Activated CD8-positive, alpha-beta T cell treated with anti-CD3 and anti-CD28 coated beads for 36 hours (primary cell): ENCODE measurements around the gene HUNK. TPM values are rescaled to one million over a fixed set of nuclear protein-coding genes. Genes with fewer than 3 reads are reported as not detected.
"Not testable (repeated sequence)": the region's sequence is repeated elsewhere in the genome, so short reads cannot be mapped to it uniquely, and the experiment has no call there.

ENCODE experiments used
- ATAC-seq: fragments of 200-7000 bp; cut with Tn5 transposase; one replicate; pipeline ENCODE4 v1.10.0; 2021; ENCODE audit warnings: mild to moderate bottlenecking, moderate library complexity
- CTCF ChIA-PET: fragments of 350-600 bp; sonication (Branson Sonifier 250); formaldehyde crosslinking; loops from one replicate; lab custom pipeline; 2021; ENCODE audit warnings: antibody characterized with exemption; lab: Charles Lee
- POLR2A ChIA-PET: fragments of 350-600 bp; sonication (Branson Sonifier 250); formaldehyde crosslinking; loops from one replicate; lab custom pipeline; 2021; ENCODE audit warnings: antibody characterized with exemption; lab: Charles Lee
- DNase-seq: peaks from one replicate; pipeline ENCODE4 v3.0.0-alpha.2; 2020
- H3K27ac Mint-ChIP-seq: one replicate; pipeline ENCODE4 v1.8.0; 2021; ENCODE audit warnings: mild to moderate bottlenecking, mixed read lengths
- H3K27me3 Mint-ChIP-seq: one replicate; pipeline ENCODE4 v1.8.0; 2021; ENCODE audit warnings: mixed read lengths
- H3K36me3 Mint-ChIP-seq: one replicate; pipeline ENCODE4 v1.8.0; 2021; ENCODE audit warnings: low read depth, mixed read lengths
- H3K4me1 Mint-ChIP-seq: one replicate; pipeline ENCODE4 v1.8.0; 2021; ENCODE audit warnings: low read depth, mixed read lengths
- H3K4me3 Mint-ChIP-seq: one replicate; pipeline ENCODE4 v1.8.0; 2021; ENCODE audit warnings: mild to moderate bottlenecking, moderate library complexity, mixed read lengths
- H3K9me3 Mint-ChIP-seq: one replicate; pipeline ENCODE4 v1.8.0; 2021; ENCODE audit warnings: mixed read lengths
- CTCF ChIP-seq: fragments of 200-600 bp; IDR thresholded peaks from one replicate; pipeline ENCODE4 v1.8.0; 2022; ENCODE audit warnings: antibody characterized with exemption, mild to moderate bottlenecking
- intact Hi-C: fragments of 100-400 bp; cut with micrococcal nuclease; formaldehyde crosslinking; loops from one replicate; pipeline ENCODE4 v1.10.0; 2022
- total RNA-seq, 2 experiments: library from RNA; stranded (reverse); gene quantifications; one replicate each; pipeline ENCODE4 v1.2.3, GENCODE V29; 2021

The HUNK gene
- total RNA-seq, 2 experiments from 2014 or later, result 0.20 to 0.27 TPM

GRCh38 chr21:31866077-31866511 lies 6.7 kb upstream of the HUNK start:
- H3K27me3 Mint-ChIP-seq, result peaks cover 16% of the 10 kb centered on the region
- DNase-seq, result peak; percentile 87

GRCh38 chr21:31869750-31870149 lies 3.1 kb upstream of the HUNK start:
- ATAC-seq, result no peak
- CTCF ChIA-PET, result no interaction called here
- POLR2A ChIA-PET, result no interaction called here

More at GRCh38 chr21:31866077-31866511, 6.7 kb upstream of the HUNK start:
- TF ChIP-seq CTCF, result peak; percentile 91
- no peaks in the 10 kb centered on the region for H3K36me3 Mint-ChIP-seq
- POLR2A ChIA-PET, result no interaction called here
- CTCF ChIA-PET, result interaction anchor here (0.6 to 2.2 kb wide), 24 partner anchors 9 to 714 kb away, joined by 3 to 17 read pairs (median 3); partner anchors contain the start of gene MIS18A
- H3K4me3 Mint-ChIP-seq, result no peak overlapping the region
- no peaks in the 10 kb centered on the region for H3K4me1 Mint-ChIP-seq
- peak; percentile 89 for ATAC-seq
- H3K27ac Mint-ChIP-seq, result no peak overlapping the region
- intact Hi-C loops, result loop anchor here (5.0 kb wide), 1 partner anchor 391 kb away; no protein-coding TSS in a partner anchor
- H3K9me3 Mint-ChIP-seq, result no peaks in the 10 kb centered on the region

GRCh38 chr21:31870472-31871193 lies 2.2 kb upstream of the HUNK start:
- ChIA-PET CTCF (interaction anchor here (1.4 kb wide), 1 partner anchor 75 kb away, joined by 3 read pairs; no protein-coding TSS in a partner anchor), POLR2A (no interaction called here)
- H3K27ac Mint-ChIP-seq, result no peak overlapping the region
- DNase-seq (no peak), ATAC-seq (no peak)
- H3K4me1 Mint-ChIP-seq, result peaks cover 6% of the 10 kb centered on the region
- no peaks in the 10 kb centered on the region for H3K36me3 Mint-ChIP-seq
- intact Hi-C loops, result no loop called here
- H3K4me3 Mint-ChIP-seq, result no peak overlapping the region
- no peak for TF ChIP-seq CTCF
- H3K9me3 Mint-ChIP-seq, result no peaks in the 10 kb centered on the region
- H3K27me3 Mint-ChIP-seq, result peaks cover 38% of the 10 kb centered on the region

More at GRCh38 chr21:31869750-31870149, 3.1 kb upstream of the HUNK start:
- Mint-ChIP-seq H3K27ac (no peak overlapping the region), H3K36me3 (no peaks in the 10 kb centered on the region), H3K4me3 (no peak overlapping the region), H3K4me1 (peaks cover 6% of the 10 kb centered on the region), H3K9me3 (no peaks in the 10 kb centered on the region), H3K27me3 (peaks cover 31% of the 10 kb centered on the region)
- no peak for TF ChIP-seq CTCF
- intact Hi-C loops, result loop anchor here (5.0 kb wide), 1 partner anchor 388 kb away; no protein-coding TSS in a partner anchor
- DNase-seq, result no peak

- ATAC-seq, POLR2A ChIA-PET, H3K4me3 Mint-ChIP-seq, H3K9me3 Mint-ChIP-seq, DNase-seq, H3K4me1 Mint-ChIP-seq, H3K27ac Mint-ChIP-seq, intact Hi-C loops, H3K36me3 Mint-ChIP-seq: not testable (repeated sequence)
- peaks cover 43% of the 10 kb centered on the region for H3K27me3 Mint-ChIP-seq
- CTCF ChIA-PET, result interaction anchor here (1.3 to 1.4 kb wide), 2 partner anchors 18 to 75 kb away, joined by 3 to 4 read pairs; no protein-coding TSS in a partner anchor
These were observed 1.4 kb upstream of the HUNK start for GRCh38 chr21:31871371-31871770.

- Mint-ChIP-seq H3K36me3 (no peaks in the 10 kb centered on the region), H3K27me3 (peaks cover 46% of the 10 kb centered on the region), H3K4me3 (peak overlapping the region; percentile 56), H3K9me3 (no peaks in the 10 kb centered on the region), H3K4me1 (peaks cover 6% of the 10 kb centered on the region), H3K27ac (no peak overlapping the region)
- TF ChIP-seq CTCF, result no peak
- ChIA-PET CTCF (interaction anchor here (1.3 to 1.4 kb wide), 2 partner anchors 17 to 74 kb away, joined by 3 to 4 read pairs; no protein-coding TSS in a partner anchor), POLR2A (no interaction called here)
- DNase-seq, result no peak
- no peak for ATAC-seq
- intact Hi-C loops, result no loop called here
These were observed 758 bp upstream of the HUNK start for GRCh38 chr21:31872072-31872451.
